B cell (primary cell): ENCODE data around the gene CMIP. TPM values are rescaled to one million over a fixed set of nuclear protein-coding genes. Genes with fewer than 3 reads are reported as not detected.

Experiments
- ATAC-seq: fragments of 200-7000 bp; cut with Tn5 transposase; one replicate; pipeline ENCODE4 v1.10.0; 2021; ENCODE audit warnings: low read depth, mild to moderate bottlenecking, moderate number of reproducible peaks, moderate library complexity
- CTCF ChIA-PET: fragments of 350-600 bp; sonication (Branson Sonifier 250); formaldehyde crosslinking; loops from one replicate; lab custom pipeline; 2021; ENCODE audit warnings: antibody characterized with exemption, inconsistent platforms; lab: Charles Lee
- POLR2A ChIA-PET: fragments of 350-600 bp; sonication (Branson Sonifier 250); formaldehyde crosslinking; loops from one replicate; lab custom pipeline; 2021; ENCODE audit warnings: antibody characterized with exemption; lab: Charles Lee
- DNase-seq: peaks from one replicate; pipeline ENCODE4 v3.0.0; 2013
- H2AFZ ChIP-seq: 2 replicates; pipeline ENCODE4 v1.6.1; 2012; ENCODE audit warnings: mild to moderate bottlenecking, low read depth, low read length; ENCODE audit not compliant: insufficient read depth, poor library complexity, severe bottlenecking
- H3K27ac ChIP-seq, 2 donors: 1 replicate in 1 of 2; 2 replicates in 1 of 2; pipeline ENCODE4 v1.5.1; 2012 to 2013; ENCODE audit warnings: low read length in 2 of 2, mild to moderate bottlenecking in 2 of 2, moderate library complexity in 1 of 2
- H3K27me3 ChIP-seq, 4 experiments: fragments of 200-600 bp in 1 of 4; sonication (generic) in 1 of 4; replicated peaks in 1 of 4; 1 replicate in 2 of 4; 2 replicates in 2 of 4; pipeline versions ENCODE4 v1.6.1 to v1.7.0; 2013 to 2016; ENCODE audit warnings: low read length in 3 of 4, mild to moderate bottlenecking in 2 of 4, mixed read lengths in 1 of 4, moderate library complexity in 1 of 4; ENCODE audit not compliant: insufficient read depth in 4 of 4, control insufficient read depth in 3 of 4; ENCODE audit errors: control extremely low read depth in 1 of 4
- H3K36me3 ChIP-seq, 2 experiments: replicated peaks in 1 of 2; 1 replicate in 1 of 2; 2 replicates in 1 of 2; pipeline versions ENCODE4 v1.6.1 to v1.7.1; 2013; ENCODE audit warnings: low read length in 1 of 2; ENCODE audit not compliant: insufficient read depth in 2 of 2, control insufficient read depth in 1 of 2; ENCODE audit errors: control extremely low read depth in 1 of 2, extremely low read depth in 1 of 2
- H3K4me1 ChIP-seq, 2 donors: fragments of 200-600 bp in 1 of 2; sonication (generic) in 1 of 2; 1 replicate in 1 of 2; 2 replicates in 1 of 2; pipeline versions ENCODE4 v1.5.1 to v1.6.1; 2013 to 2017; ENCODE audit warnings: low read length in 2 of 2; ENCODE audit not compliant: control insufficient read depth in 2 of 2, insufficient read depth in 2 of 2
- H3K4me2 ChIP-seq: replicated peaks from 2 replicates; pipeline ENCODE3; 2012; ENCODE audit warnings: mild to moderate bottlenecking, low read depth, low read length; ENCODE audit not compliant: poor library complexity, severe bottlenecking
- H3K4me3 ChIP-seq, 5 experiments: fragments of 200-600 bp in 1 of 5; sonication (generic) in 1 of 5; 1 replicate in 3 of 5; 2 replicates in 2 of 5; pipeline versions ENCODE4 v1.5.1 to v1.7.0; 2011 to 2016; ENCODE audit warnings: low read length in 4 of 5, mild to moderate bottlenecking in 4 of 5, low read depth in 2 of 5, control low read depth in 1 of 5, moderate library complexity in 1 of 5; ENCODE audit not compliant: insufficient read depth in 1 of 5; ENCODE audit errors: control extremely low read depth in 1 of 5, extremely low read depth in 1 of 5
- H3K79me2 ChIP-seq: fragments of 200-600 bp; sonication (generic); one replicate; pipeline ENCODE4 v1.6.0; 2016; ENCODE audit warnings: low read length; ENCODE audit not compliant: control insufficient read depth, insufficient read depth
- H3K9ac ChIP-seq: fragments of 200-600 bp; sonication (generic); 2 replicates; pipeline ENCODE4 v1.6.1; 2017; ENCODE audit warnings: mild to moderate bottlenecking, low read length, moderate library complexity
- H3K9me3 ChIP-seq, 3 donors: one replicate each; pipeline versions ENCODE4 v1.6.1 to v1.7.1; 2013; ENCODE audit warnings: low read length in 2 of 3; ENCODE audit not compliant: control insufficient read depth in 2 of 3, insufficient read depth in 1 of 3; ENCODE audit errors: control extremely low read depth in 1 of 3
- H4K20me1 ChIP-seq: 2 replicates; pipeline ENCODE4 v1.6.0; 2012; ENCODE audit warnings: mild to moderate bottlenecking, low read length; ENCODE audit not compliant: insufficient read depth, control insufficient read depth, poor library complexity, severe bottlenecking
- H3K27ac Mint-ChIP-seq: one replicate; pipeline ENCODE4 v1.8.0; 2021; ENCODE audit warnings: mixed read lengths
- H3K27me3 Mint-ChIP-seq: one replicate; pipeline ENCODE4 v1.8.0; 2021; ENCODE audit warnings: mixed read lengths
- H3K4me1 Mint-ChIP-seq: one replicate; pipeline ENCODE4 v1.8.0; 2021; ENCODE audit warnings: mixed read lengths
- H3K4me3 Mint-ChIP-seq: one replicate; pipeline ENCODE4 v1.8.0; 2021; ENCODE audit warnings: mixed read lengths
- H3K9me3 Mint-ChIP-seq: one replicate; pipeline ENCODE4 v1.8.0; 2022; ENCODE audit warnings: mixed read lengths; ENCODE audit not compliant: insufficient read depth
- CTCF ChIP-seq: fragments of 200-600 bp; IDR thresholded peaks from one replicate; pipeline ENCODE4 v1.8.0; 2022; ENCODE audit warnings: antibody characterized with exemption, mild to moderate bottlenecking
- EZH2 ChIP-seq: IDR thresholded peaks from 2 replicates; pipeline ENCODE4 v1.6.1; 2012; ENCODE audit warnings: borderline replicate concordance, low read depth, mild to moderate bottlenecking, moderate library complexity, low read length; ENCODE audit not compliant: insufficient read depth, poor library complexity, severe bottlenecking
- WGBS: methylation state at CpG from one replicate; pipeline ENCODE4 v1.1.5; 2013; ENCODE audit warnings: missing lambda C conversion rate; ENCODE audit not compliant: insufficient coverage; 5-methylcytosine and 5-hydroxymethylcytosine counted together
- intact Hi-C: fragments of 100-400 bp; cut with micrococcal nuclease; formaldehyde crosslinking; loops from one replicate; pipeline ENCODE4 v1.10.0; 2022
- polyA plus RNA-seq: library from polyadenylated mRNA; depleted of rRNA; stranded (reverse); fragments of >200 nt; gene quantifications from 2 replicates; pipeline ENCODE4 v1.2.3, GENCODE V29; 2012
- total RNA-seq, 2 donors: library from RNA; stranded (reverse); fragments of 120-200 nt in 1 of 2; gene quantifications; 1 replicate in 1 of 2; 2 replicates in 1 of 2; pipeline versions ENCODE4 v1.2.3 to v1.2.4, GENCODE V29; 2013 to 2022

CMIP gene
- total and polyA plus RNA-seq, 2 donors (not counting 1 experiment from before 2014, with no cell fraction given) = 27.1 to 155 TPM

GRCh38 chr16:81608523-81609209 is 164.1 kb downstream of the CMIP start:
- Histone ChIP-seq H3K27me3 (no peaks in the 10 kb centered on the region), H3K4me3 (no peak overlapping the region), H3K36me3 (peaks cover 0 to 50% of the 10 kb centered on the region in 2 experiments), H3K4me1 (peaks cover 13 to 22% of the 10 kb centered on the region in 2 donors), H4K20me1 (peaks cover 89% of the 10 kb centered on the region), H2AFZ (no peak overlapping the region), H3K9me3 (no peaks in the 10 kb centered on the region), H3K79me2 (peaks cover 85% of the 10 kb centered on the region), H3K27ac (peak overlapping the region in 1 of 2 donors; percentile 38), H3K9ac (no peak overlapping the region), H3K4me2 (peak overlapping the region; percentile 42)
- TF ChIP-seq CTCF = no peak
- TF ChIP-seq EZH2 = no peak
- intact Hi-C loops = no loop called here
- ChIA-PET POLR2A (interaction anchor here (0.6 kb wide), 1 partner anchor 206 kb away, joined by 3 read pairs; no protein-coding TSS in a partner anchor), CTCF (no interaction called here)
- 54% methylated on average over 12 of the region's 13 CpGs for WGBS
- Mint-ChIP-seq H3K27ac (peak overlapping the region; percentile 20), H3K27me3 (no peaks in the 10 kb centered on the region), H3K4me1 (peaks cover 39% of the 10 kb centered on the region), H3K9me3 (no peaks in the 10 kb centered on the region), H3K4me3 (peak overlapping the region; percentile 29)
- ATAC-seq = peak; percentile 68
- DNase-seq = peak; percentile 51

- H3K4me3 Mint-ChIP-seq = peak overlapping the region; percentile 40
- H3K27ac Mint-ChIP-seq = peak overlapping the region; percentile 43
- no peaks in the 10 kb centered on the region for H3K9me3 ChIP-seq
- H2AFZ ChIP-seq = no peak overlapping the region
- ATAC-seq (peak; percentile 51), DNase-seq (peak; percentile 33)
- peaks cover 89% of the 10 kb centered on the region for H3K79me2 ChIP-seq
- POLR2A ChIA-PET = interaction anchor here (0.6 kb wide), 1 partner anchor 207 kb away, joined by 3 read pairs; no protein-coding TSS in a partner anchor
- H3K4me2 ChIP-seq = peak overlapping the region; percentile 42
- 72% methylated on average over 10 of the region's 11 CpGs for WGBS
- H3K27me3 ChIP-seq = no peaks in the 10 kb centered on the region
- no peak overlapping the region for H3K27ac ChIP-seq
- no peak overlapping the region for H3K9ac ChIP-seq
- peaks cover 13 to 22% of the 10 kb centered on the region in 2 donors for H3K4me1 ChIP-seq
- intact Hi-C loops = no loop called here
- no peaks in the 10 kb centered on the region for H3K27me3 Mint-ChIP-seq
- no peak overlapping the region for H3K4me3 ChIP-seq
- H3K36me3 ChIP-seq = peaks cover 0 to 50% of the 10 kb centered on the region in 2 experiments
- H4K20me1 ChIP-seq = peaks cover 91% of the 10 kb centered on the region
- no peaks in the 10 kb centered on the region for H3K9me3 Mint-ChIP-seq
- no peak for TF ChIP-seq CTCF
- TF ChIP-seq EZH2 = no peak
- CTCF ChIA-PET = no interaction called here
- H3K4me1 Mint-ChIP-seq = peaks cover 39% of the 10 kb centered on the region
Measured at GRCh38 chr16:81609323-81609892, 164.8 kb downstream of the CMIP start.
